Right renal cortex interstitium (tissue), 3 donors: ENCODE measurements around the gene CDC20. TPM values are rescaled to one million over a fixed set of nuclear protein-coding genes. Genes with fewer than 3 reads are reported as not detected.
A peak's percentile ranks its signal among the peaks of the same experiment; 100 is the strongest.

ENCODE experiments used
- DNase-seq, 3 donors: peaks; one replicate each; pipeline ENCODE4 v3.0.0-alpha.2; 2013; ENCODE audit warnings: low read depth in 3 of 3, low spot score in 2 of 3
- polyA plus RNA-seq, 3 donors: library from polyadenylated mRNA; unstranded; fragments of 120-200 nt; gene quantifications; one replicate each; pipeline ENCODE4 v1.2.1, GENCODE V29; 2013; ENCODE audit not compliant: insufficient read length in 3 of 3

The CDC20 gene
- 10 to 100 TPM; 37.6 to 40.6 (median 38.2) TPM for polyA plus RNA-seq

DNA sequence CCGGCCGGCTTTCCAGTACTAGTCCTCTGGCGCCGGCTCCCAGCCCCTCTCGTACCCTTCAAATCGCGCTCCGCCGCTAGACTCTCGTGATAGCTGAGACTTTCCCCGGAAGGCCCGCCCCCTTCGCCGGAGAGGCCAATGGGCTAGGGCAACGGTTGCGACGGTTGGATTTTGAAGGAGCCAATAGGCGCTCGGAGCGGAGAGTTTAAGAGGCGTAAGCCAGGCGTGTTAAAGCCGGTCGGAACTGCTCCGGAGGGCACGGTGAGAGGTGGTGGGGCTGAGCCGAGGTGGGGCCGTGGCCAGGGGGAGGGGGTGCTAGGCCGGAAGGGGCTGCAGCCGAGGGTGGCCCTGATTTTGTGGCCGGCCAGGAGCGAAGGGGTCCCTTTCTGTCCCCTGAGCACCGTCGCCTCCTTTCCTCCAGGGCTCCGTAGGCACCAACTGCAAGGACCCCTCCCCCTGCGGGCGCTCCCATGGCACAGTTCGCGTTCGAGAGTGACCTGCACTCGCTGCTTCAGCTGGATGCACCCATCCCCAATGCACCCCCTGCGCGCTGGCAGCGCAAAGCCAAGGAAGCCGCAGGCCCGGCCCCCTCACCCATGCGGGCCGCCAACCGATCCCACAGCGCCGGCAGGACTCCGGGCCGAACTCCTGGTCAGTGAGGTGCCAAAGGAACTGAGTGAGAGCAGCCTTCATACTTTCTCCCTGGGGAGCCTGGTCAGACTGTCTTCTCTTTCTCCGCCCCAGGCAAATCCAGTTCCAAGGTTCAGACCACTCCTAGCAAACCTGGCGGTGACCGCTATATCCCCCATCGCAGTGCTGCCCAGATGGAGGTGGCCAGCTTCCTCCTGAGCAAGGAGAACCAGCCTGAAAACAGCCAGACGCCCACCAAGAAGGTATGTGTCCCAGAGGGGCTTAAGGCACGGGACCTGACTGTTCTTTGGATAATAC, at the start of gene CDC20:
Gene CDC20, plus strand, starts transcription at position 236 of the 948 bp plus-strand sequence. Its CDS starts 235 bp downstream, at position 471.
- DNase-seq = peak; percentile 87 to 98 (median 90)

- no peak for DNase-seq
Observed at GRCh38 chr1:43309405-43310025, 49.3 kb upstream of the CDC20 start.

DNA sequence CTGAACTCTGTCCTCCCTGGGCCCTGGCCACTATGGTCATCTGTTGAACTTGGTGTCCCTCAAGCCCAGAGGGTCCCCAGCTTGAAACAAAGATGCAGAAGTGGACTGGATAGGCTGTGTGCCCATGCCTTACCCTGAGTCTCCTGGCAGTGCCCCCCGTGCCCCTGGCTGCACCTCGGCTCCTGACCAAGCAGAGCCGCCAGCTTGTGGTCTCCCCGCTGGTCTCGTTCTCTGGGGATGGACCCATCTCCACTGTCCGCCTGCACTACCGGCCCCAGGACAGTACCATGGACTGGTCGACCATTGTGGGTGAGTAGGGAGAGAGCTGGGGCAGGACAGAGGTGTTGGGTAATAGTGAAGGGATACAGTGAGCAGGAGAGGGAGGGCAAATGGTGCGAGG, 47.3 kb upstream of the CDC20 start:
- no peak for DNase-seq

DNA sequence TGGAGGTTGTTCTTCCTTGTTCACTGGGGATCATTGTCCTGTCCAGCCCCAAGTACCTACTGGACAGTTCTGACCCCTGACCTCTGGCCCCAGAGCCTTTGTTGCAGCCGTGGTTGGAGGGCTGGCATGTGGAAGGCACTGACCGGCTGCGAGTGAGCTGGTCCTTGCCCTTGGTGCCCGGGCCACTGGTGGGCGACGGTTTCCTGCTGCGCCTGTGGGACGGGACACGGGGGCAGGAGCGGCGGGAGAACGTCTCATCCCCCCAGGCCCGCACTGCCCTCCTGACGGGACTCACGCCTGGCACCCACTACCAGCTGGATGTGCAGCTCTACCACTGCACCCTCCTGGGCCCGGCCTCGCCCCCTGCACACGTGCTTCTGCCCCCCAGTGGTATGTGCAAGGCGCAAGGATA, 46.6 kb upstream of the CDC20 start:
- DNase-seq = no peak

GRCh38 chr1:43312663-43313515, 45.9 kb upstream of the CDC20 start:
- DNase-seq = no peak

GRCh38 chr1:43313771-43314170, 45.0 kb upstream of the CDC20 start:
- DNase-seq = no peak

- DNase-seq = no peak
Observed at GRCh38 chr1:43314233-43314632, 44.5 kb upstream of the CDC20 start.

GRCh38 chr1:43315481-43315880, 43.3 kb upstream of the CDC20 start:
- no peak for DNase-seq

GRCh38 chr1:43315963-43316737, 42.6 kb upstream of the CDC20 start:
- DNase-seq = no peak

DNA sequence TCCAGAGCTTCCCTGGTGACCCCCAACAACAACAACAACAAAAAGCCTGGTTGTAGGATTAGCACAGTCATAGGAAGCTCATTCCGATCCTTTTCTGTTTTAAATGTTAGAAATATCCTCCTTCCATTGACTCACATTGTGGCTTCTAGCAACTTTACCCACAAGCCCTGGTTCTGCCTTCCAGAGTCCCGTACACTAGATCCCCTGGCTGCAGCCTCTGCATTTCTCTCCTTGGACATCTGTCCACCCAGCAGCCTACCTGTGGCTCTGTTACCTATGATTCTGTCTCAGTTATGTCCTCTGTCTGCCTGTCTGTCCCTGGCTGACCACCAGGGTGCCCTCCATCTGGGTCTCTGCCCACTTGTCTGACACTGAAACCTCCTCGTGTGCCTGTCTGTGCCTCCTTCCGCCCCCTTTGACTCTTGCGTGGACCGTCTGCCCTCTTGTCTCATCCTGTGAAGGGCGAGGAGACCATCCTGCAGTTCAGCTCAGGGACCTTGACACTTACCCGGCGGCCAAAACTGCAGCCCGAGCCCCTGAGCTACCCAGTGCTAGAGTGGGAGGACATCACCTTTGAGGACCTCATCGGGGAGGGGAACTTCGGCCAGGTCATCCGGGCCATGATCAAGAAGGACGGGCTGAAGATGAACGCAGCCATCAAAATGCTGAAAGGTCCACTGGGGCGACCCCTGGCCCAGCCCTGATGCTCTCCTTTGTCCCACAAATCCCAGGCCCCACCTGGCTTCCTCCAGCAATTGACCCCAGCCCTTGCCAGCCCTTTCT, 41.9 kb upstream of the CDC20 start:
- DNase-seq = no peak

DNA sequence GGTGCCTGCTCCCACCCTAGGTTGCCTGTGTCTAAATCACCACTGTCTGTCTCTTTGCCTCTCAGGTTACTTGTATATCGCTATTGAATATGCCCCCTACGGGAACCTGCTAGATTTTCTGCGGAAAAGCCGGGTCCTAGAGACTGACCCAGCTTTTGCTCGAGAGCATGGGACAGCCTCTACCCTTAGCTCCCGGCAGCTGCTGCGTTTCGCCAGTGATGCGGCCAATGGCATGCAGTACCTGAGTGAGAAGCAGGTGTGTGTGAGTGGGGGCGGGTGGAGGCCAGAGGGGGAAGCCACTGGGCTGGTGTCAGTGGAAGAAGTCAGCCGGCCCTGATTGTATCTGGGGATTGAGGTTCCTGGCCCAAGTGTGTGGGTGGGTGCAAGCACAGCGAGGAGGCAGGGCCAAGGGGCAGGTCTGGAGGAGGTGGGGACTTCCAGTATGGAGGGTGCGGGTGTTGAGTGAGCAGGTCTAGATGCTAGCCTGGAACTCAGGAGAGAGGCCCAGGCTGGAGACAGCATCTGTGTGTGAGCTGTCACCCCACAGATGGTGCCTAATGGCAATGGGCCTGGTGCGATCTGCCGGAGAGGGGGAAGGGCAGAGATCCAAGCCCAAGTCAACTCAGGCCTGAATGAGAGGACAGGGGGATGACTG, 40.8 kb upstream of the CDC20 start:
- DNase-seq = no peak

- DNase-seq = no peak
Observed at GRCh38 chr1:43318831-43319230, 40.0 kb upstream of the CDC20 start.

DNA sequence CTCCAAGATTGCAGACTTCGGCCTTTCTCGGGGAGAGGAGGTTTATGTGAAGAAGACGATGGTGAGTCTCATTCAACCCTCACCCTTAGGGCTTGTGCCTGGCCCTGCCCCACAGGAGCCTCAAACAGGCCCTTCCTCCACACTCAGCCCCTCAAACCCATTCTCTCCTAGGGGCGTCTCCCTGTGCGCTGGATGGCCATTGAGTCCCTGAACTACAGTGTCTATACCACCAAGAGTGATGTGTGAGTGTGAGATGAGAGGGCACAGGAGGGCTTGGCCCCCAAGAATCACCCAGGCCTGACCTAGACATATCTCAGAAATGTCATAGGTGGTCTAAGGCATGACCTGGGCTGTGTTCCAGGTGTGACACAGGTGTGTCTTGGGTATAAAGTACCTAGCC, 39.5 kb upstream of the CDC20 start:
- DNase-seq = no peak

GRCh38 chr1:43319766-43320165, 39.0 kb upstream of the CDC20 start:
- DNase-seq = no peak

GRCh38 chr1:43321331-43321891, 37.4 kb upstream of the CDC20 start:
- no peak for DNase-seq

DNA sequence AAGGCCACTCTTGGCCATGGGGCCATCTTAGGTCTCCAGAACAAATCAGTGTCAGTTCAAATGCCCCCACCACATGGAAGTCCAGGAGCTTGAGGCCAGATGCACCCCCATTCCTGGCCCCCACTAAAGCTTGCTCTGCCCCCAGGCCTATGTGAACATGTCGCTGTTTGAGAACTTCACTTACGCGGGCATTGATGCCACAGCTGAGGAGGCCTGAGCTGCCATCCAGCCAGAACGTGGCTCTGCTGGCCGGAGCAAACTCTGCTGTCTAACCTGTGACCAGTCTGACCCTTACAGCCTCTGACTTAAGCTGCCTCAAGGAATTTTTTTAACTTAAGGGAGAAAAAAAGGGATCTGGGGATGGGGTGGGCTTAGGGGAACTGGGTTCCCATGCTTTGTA, 36.3 kb upstream of the CDC20 start:
- DNase-seq = no peak

GRCh38 chr1:43324810-43325209, 34.0 kb upstream of the CDC20 start:
- no peak for DNase-seq

DNA sequence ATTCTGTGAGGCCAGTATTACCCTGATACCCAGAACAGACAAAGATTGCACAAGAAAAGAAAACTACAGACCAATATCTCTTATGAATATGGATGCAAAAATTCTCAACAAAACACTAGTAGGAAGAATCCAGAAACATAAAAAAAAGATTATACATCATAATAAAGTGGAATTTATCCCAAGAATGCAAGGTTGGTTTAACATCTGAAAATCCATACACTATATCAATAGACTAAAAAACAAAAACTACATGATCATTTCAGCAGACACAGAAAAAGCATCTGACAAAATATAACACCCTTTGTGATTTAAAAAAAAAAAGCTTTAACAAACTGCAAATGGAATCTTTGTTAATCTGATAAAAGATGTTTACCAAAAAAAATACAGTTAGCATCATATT, 33.4 kb upstream of the CDC20 start:
- no peak for DNase-seq
